GM12878 (cell line): ENCODE measurements around the gene TBC1D10A. TPM values are rescaled to one million over a fixed set of nuclear protein-coding genes. Genes with fewer than 3 reads are reported as not detected.

Experiments
- ATAC-seq: fragments of 200-7000 bp; cut with Tn5 transposase; 3 replicates; pipeline ENCODE4 v1.9.1; 2020; ENCODE audit warnings: mild to moderate bottlenecking, moderate library complexity
- BruUV-seq: library from RNA; stranded (reverse); fragments of 400-500 nt; replicated peaks from 2 replicates; lab custom pipeline; 2021; lab: Mats Ljungman, UMichigan
- CTCF ChIA-PET: fragments of 300-600 bp; sonication (Branson Sonifier 250); formaldehyde crosslinking; extraction: SDS; loops from one replicate; lab custom pipeline; 2021; ENCODE audit warnings: inconsistent platforms; lab: Yijun Ruan, JAX
- POLR2A ChIA-PET: fragments of 350-600 bp; formaldehyde crosslinking; extraction: SDS; loops from one replicate; lab custom pipeline; 2021; ENCODE audit warnings: inconsistent platforms; lab: Charles Lee
- RAD21 ChIA-PET: fragments of 300-600 bp; sonication (Branson Sonifier 250); formaldehyde crosslinking; loops from one replicate; lab custom pipeline; 2023; ENCODE audit warnings: antibody characterized with exemption; ENCODE audit not compliant: unreplicated experiment; lab: Charles Lee
- SMC1A ChIA-PET: fragments of 300-600 bp; sonication (Branson Sonifier 250); formaldehyde crosslinking; loops from one replicate; lab custom pipeline; 2023; ENCODE audit not compliant: unreplicated experiment, uncharacterized antibody; lab: Charles Lee
- DNase-seq: peaks from one replicate; pipeline ENCODE4 v3.0.0-alpha.2; 2011; ENCODE audit warnings: low read depth, low spot score
- FAIRE-seq: peaks from 3 replicates; lab custom pipeline; 2011; peaks lifted over from hg19 to GRCh38; lab: Jason Lieb, UNC
- H2AFZ ChIP-seq: 2 replicates; pipeline ENCODE4 v1.6.0; 2011; ENCODE audit warnings: low read depth, low read length, control low read depth; ENCODE audit not compliant: control insufficient read depth
- H3K27ac ChIP-seq: 2 replicates; pipeline ENCODE4 v1.5.1; 2011; ENCODE audit warnings: control low read depth; ENCODE audit not compliant: control insufficient read depth, insufficient read depth
- H3K27me3 ChIP-seq, 2 experiments: replicated peaks in 1 of 2; 2 replicates each; pipeline versions ENCODE4 v1.6.0 to v1.6.1; 2011; ENCODE audit warnings: low read length in 1 of 2; ENCODE audit not compliant: control insufficient read depth in 2 of 2, insufficient read depth in 2 of 2
- H3K36me3 ChIP-seq, 2 experiments: 2 replicates each; pipeline ENCODE4 v1.5.1; 2011; ENCODE audit warnings: low read length in 1 of 2; ENCODE audit not compliant: control insufficient read depth in 2 of 2, insufficient read depth in 2 of 2
- H3K4me1 ChIP-seq: 2 replicates; pipeline ENCODE4 v1.6.1; 2011; ENCODE audit warnings: mild to moderate bottlenecking, low read length, moderate library complexity, mixed read lengths; ENCODE audit not compliant: control insufficient read depth, insufficient read depth
- H3K4me2 ChIP-seq: 2 replicates; pipeline ENCODE4 v1.6.0; 2011; ENCODE audit warnings: control low read depth; ENCODE audit not compliant: control insufficient read depth, insufficient read depth
- H3K4me3 ChIP-seq: fragments of 200-600 bp; sonication (generic); 2 replicates; pipeline ENCODE4 v1.5.1; 2016
- H3K79me2 ChIP-seq: 2 replicates; pipeline ENCODE4 v1.6.0; 2011; ENCODE audit warnings: low read length; ENCODE audit not compliant: control insufficient read depth, insufficient read depth
- H3K9ac ChIP-seq: 2 replicates; pipeline ENCODE4 v1.8.0; 2011; ENCODE audit warnings: low read length, control low read depth, mixed read lengths; ENCODE audit not compliant: control insufficient read depth, insufficient read depth
- H3K9me3 ChIP-seq: replicated peaks from 3 replicates; pipeline ENCODE4 v1.5.1; 2011; ENCODE audit warnings: mild to moderate bottlenecking, low read length; ENCODE audit not compliant: control insufficient read depth, insufficient read depth
- H4K20me1 ChIP-seq: 2 replicates; pipeline ENCODE4 v1.6.0; 2011; ENCODE audit not compliant: control insufficient read depth, insufficient read depth
- CHD1 ChIP-seq: IDR thresholded peaks from 2 replicates; pipeline ENCODE4 v1.6.1; 2012; ENCODE audit warnings: low read depth, low read length, improper control_type of control experiment
- CREM ChIP-seq: IDR thresholded peaks from 2 replicates; pipeline ENCODE4 v1.6.1; 2014; ENCODE audit warnings: antibody characterized with exemption, low read depth
- IKZF1 ChIP-seq: fragments of 450-650 bp; conservative IDR thresholded peaks from 2 replicates; pipeline ENCODE4 v1.6.1; 2017; ENCODE audit warnings: antibody characterized with exemption, mild to moderate bottlenecking
- NFYA ChIP-seq: IDR thresholded peaks from 2 replicates; pipeline ENCODE4 v1.6.1; 2011; ENCODE audit warnings: low read depth, mild to moderate bottlenecking, low read length, improper control_type of control experiment, borderline replicate concordance
- NRF1 ChIP-seq: conservative IDR thresholded peaks from 2 replicates; pipeline ENCODE4 v1.6.1; 2011; ENCODE audit warnings: mild to moderate bottlenecking, low read depth, low read length, improper control_type of control experiment
- RAD21 ChIP-seq: IDR thresholded peaks from 2 replicates; pipeline ENCODE4 v1.6.1; 2011; ENCODE audit warnings: mild to moderate bottlenecking, low read depth, low read length, moderate library complexity; ENCODE audit not compliant: insufficient read depth
- SMC3 ChIP-seq: IDR thresholded peaks from 2 replicates; pipeline ENCODE4 v1.6.1; 2011; ENCODE audit warnings: low read length, improper control_type of control experiment, borderline replicate concordance
- STAT1 ChIP-seq: fragments of 450-650 bp; conservative IDR thresholded peaks from 2 replicates; pipeline ENCODE4 v1.6.1; 2014; ENCODE audit warnings: antibody characterized with exemption, mild to moderate bottlenecking
- ZNF207 ChIP-seq: fragments of 450-650 bp; IDR thresholded peaks from 2 replicates; pipeline ENCODE4 v1.6.1; 2014; ENCODE audit warnings: antibody characterized with exemption, mild to moderate bottlenecking, borderline replicate concordance
- ZNF24 ChIP-seq: fragments of 450-650 bp; IDR thresholded peaks from 2 replicates; pipeline ENCODE4 v1.6.1; 2017; ENCODE audit warnings: antibody characterized with exemption, mild to moderate bottlenecking
- ZNF274 ChIP-seq: IDR thresholded peaks from one replicate; pipeline ENCODE4 v1.8.0; 2011; ENCODE audit not compliant: insufficient read length, insufficient read depth
- WGBS: methylation state at CpG from one replicate; pipeline ENCODE4 v1.1.6; 2016; ENCODE audit warnings: low lambda C conversion rate; ENCODE audit not compliant: insufficient replicate concordance, insufficient coverage; ENCODE audit errors: missing lambda C conversion rate; 5-methylcytosine and 5-hydroxymethylcytosine counted together
- in situ Hi-C: fragments of 300-500 bp; cut with MboI; formaldehyde crosslinking; loops from 9 replicates; pipeline ENCODE4 v1.14.3; 2018; ENCODE audit warnings: mixed read lengths
- intact Hi-C: fragments of 100-400 bp; cut with micrococcal nuclease; formaldehyde crosslinking; loops from one replicate; pipeline ENCODE4 v1.14.2; 2022; ENCODE audit not compliant: unreplicated experiment
- polyA plus RNA-seq, 11 experiments: library from polyadenylated mRNA; depleted of rRNA in 4 of 11; unstranded in 6 of 11; stranded (reverse) in 5 of 11; fragments of >200 nt; fragmentation: Nextera tagmentation in 4 of 11; fragmentation: Illumina TruSeq in 1 of 11; extraction: Ambion mirVana in 4 of 11; extraction: Trizol in 1 of 11; gene quantifications; 1 replicate in 1 of 11; 2 replicates in 10 of 11; pipeline versions ENCODE4 v1.2.1 to v1.2.3, GENCODE V29; 2011 to 2016; ENCODE audit warnings: inconsistent platforms in 2 of 11, missing spikeins in 2 of 11, low read depth in 1 of 11
- total RNA-seq, 4 experiments: library from RNA; depleted of rRNA in 3 of 4; stranded (reverse); fragments of >200 nt in 3 of 4; fragmentation: Illumina TruSeq in 1 of 4; extraction: Trizol in 1 of 4; gene quantifications; 2 replicates each; pipeline versions ENCODE4 v1.2.1 to v1.2.3, GENCODE V29; 2013 to 2021
- TF ChIP-seq, protein P1 (sequence below): fragments of 150-350 bp; IDR thresholded peaks from 2 replicates; pipeline ENCODE4 v1.6.1; 2016; ENCODE audit warnings: low read depth, low read length

The TBC1D10A gene
- total and polyA plus RNA-seq, 10 of the 15 experiments (the other 5 are each of a cell fraction or from before 2014, with no cell fraction given), result 0.27 to 25.7 (median 15.3) TPM

DNA sequence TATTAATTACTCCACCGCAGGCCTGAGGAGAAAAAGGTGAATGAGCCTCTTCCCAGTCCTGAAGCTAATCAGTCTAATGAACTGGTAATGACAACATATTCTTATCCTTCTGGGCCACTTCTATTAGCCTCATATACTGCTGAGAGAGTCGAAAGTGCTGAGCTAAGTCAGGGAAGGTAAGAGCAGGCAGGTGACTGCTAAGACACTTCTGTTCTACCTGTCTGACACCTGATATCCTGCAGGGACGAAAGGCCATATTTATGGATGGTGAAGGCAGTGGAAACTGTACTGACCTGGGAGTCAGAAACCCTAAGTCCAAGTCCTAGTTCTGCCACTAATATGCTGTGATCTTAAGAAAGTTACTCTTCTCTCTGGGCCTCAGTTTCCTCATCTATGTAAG, 3.5 kb downstream of the TBC1D10A start (continued):
- TF ChIP-seq, protein P1, sequence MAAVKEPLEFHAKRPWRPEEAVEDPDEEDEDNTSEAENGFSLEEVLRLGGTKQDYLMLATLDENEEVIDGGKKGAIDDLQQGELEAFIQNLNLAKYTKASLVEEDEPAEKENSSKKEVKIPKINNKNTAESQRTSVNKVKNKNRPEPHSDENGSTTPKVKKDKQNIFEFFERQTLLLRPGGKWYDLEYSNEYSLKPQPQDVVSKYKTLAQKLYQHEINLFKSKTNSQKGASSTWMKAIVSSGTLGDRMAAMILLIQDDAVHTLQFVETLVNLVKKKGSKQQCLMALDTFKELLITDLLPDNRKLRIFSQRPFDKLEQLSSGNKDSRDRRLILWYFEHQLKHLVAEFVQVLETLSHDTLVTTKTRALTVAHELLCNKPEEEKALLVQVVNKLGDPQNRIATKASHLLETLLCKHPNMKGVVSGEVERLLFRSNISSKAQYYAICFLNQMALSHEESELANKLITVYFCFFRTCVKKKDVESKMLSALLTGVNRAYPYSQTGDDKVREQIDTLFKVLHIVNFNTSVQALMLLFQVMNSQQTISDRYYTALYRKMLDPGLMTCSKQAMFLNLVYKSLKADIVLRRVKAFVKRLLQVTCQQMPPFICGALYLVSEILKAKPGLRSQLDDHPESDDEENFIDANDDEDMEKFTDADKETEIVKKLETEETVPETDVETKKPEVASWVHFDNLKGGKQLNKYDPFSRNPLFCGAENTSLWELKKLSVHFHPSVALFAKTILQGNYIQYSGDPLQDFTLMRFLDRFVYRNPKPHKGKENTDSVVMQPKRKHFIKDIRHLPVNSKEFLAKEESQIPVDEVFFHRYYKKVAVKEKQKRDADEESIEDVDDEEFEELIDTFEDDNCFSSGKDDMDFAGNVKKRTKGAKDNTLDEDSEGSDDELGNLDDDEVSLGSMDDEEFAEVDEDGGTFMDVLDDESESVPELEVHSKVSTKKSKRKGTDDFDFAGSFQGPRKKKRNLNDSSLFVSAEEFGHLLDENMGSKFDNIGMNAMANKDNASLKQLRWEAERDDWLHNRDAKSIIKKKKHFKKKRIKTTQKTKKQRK, result no peak
- no peak for TF ChIP-seq IKZF1
- no peak for TF ChIP-seq NRF1
- TF ChIP-seq ZNF274, result no peak
- no peak for TF ChIP-seq CHD1
- no peak for TF ChIP-seq CREM

DNA sequence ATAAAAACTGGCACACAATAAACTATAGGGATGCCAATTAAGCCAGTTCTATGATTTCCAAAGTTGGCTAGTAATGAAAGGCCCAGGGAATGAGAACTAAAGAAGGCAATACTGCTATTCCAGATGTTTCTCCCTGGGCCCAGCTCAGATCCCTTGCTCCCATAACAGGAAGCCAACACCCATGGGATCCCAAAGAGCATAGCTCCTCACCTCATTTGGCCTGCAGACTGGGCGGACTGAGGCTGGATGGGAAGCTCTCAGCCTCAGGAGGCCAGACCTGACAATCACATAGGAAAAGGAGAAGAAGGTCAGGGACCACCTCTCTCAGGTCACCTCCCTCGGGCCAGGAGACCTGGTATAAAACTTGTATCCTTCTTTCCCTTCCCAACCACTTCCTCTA, 5.3 kb downstream of the TBC1D10A start:
- Histone ChIP-seq H3K9ac (no peak overlapping the region), H3K27me3 (no peaks in the 10 kb centered on the region), H4K20me1 (0 out of 2 replicates have a peak, but pooled peaks cover 4% of the 10 kb centered on the region), H3K4me2 (no peak overlapping the region), H3K4me3 (no peak overlapping the region), H3K9me3 (no peaks in the 10 kb centered on the region), H3K79me2 (peaks cover 49% of the 10 kb centered on the region), H3K27ac (no peak overlapping the region), H3K36me3 (peaks cover 0 to 2% of the 10 kb centered on the region in 2 experiments; a peak in 1 of 4 replicates), H3K4me1 (peaks cover 16% of the 10 kb centered on the region), H2AFZ (no peak overlapping the region)
- ChIA-PET SMC1A (interaction anchor here (0.9 to 9.5 kb wide), 4 partner anchors 11 to 34 kb away, joined by 3 to 100 read pairs (median 4); partner anchors contain the start of gene CASTOR1), POLR2A (interaction anchor here (1.0 to 1.6 kb wide), 2 partner anchors 12 to 14 kb away, joined by 3 to 6 read pairs; no protein-coding TSS in a partner anchor), CTCF (no interaction called here), RAD21 (no interaction called here)
- in situ Hi-C loops, result no loop called here
- DNase-seq (no peak), FAIRE-seq (no peak), ATAC-seq (no peak)
- no peak for TF ChIP-seq SMC3
- no peak for TF ChIP-seq STAT1
- no peak for TF ChIP-seq NFYA
- no peak for TF ChIP-seq ZNF207
- no peak for TF ChIP-seq ZNF24
- TF ChIP-seq RAD21, result no peak
- intact Hi-C loops, result no loop called here
- 91% methylated on average over 2 of the region's 2 CpGs for WGBS
- no TSS peak for BruUV-seq
